Measurements from ENCODE around the gene CUL4B.
A peak's percentile ranks its signal among the peaks of the same experiment; 100 is the strongest.
"Not testable (repeated sequence)": the region's sequence is repeated elsewhere in the genome, so short reads cannot be mapped to it uniquely, and the experiment has no call there.

The CUL4B gene

DNA sequence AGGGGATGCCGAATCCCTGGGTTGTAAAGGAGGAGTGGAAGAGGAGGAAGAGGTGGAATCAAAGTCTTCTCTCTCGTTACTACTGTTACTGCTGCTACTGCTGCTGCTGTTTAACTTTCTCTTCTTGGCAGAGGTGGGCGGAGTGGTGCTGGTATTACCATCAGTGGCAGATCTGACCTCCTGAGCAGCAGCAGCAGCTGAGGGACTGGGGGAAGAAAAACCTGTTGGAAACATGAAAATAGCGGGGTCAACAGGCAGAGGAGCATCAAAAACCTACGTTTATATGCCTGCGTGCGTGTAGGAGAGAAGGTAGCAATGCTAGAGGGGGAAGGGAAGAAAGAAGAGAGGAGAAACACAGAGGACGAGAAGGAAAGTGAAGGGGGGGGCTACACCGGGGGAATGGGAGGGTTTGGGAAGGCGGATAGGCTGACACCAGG lies 339 bp downstream of the CUL4B start:
- peak overlapping the region; percentile 99 for H3K27ac Mint-ChIP-seq
- H3K4me1 Mint-ChIP-seq (ENCODE audit: low read depth): peaks cover 14% of the 10 kb centered on the region
- H3K4me3 Mint-ChIP-seq: peak overlapping the region; percentile 100
- H3K27me3 Mint-ChIP-seq (ENCODE audit: low read depth): no peaks in the 10 kb centered on the region
- H3K9me3 Mint-ChIP-seq: no peaks in the 10 kb centered on the region
- H3K36me3 Mint-ChIP-seq (ENCODE audit: low read depth): peaks cover 9% of the 10 kb centered on the region

DNA sequence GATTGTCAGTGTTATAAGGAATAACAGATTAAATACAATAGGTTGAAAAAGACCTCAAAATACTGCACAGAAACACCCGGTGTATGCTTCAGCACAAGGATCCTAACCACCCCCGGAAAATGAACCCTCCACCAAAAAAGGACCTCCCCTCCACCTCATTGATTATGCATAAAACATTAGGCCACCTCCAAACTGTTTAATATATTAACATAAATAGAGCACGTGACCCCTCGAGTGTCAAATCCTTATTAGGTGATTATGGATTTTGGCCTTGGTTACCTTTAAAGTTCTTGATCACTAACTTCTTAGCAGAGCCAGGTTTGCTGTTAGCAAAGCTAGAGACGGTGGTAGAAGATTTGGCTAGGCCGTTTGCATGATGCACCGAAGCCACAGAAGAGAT lies 958 bp downstream of the CUL4B start:
- Mint-ChIP-seq H3K4me3 (peak overlapping the region; percentile 100), H3K27me3 (ENCODE audit: low read depth) (no peaks in the 10 kb centered on the region), H3K9me3 (no peaks in the 10 kb centered on the region), H3K27ac (peak overlapping the region; percentile 99), H3K36me3 (ENCODE audit: low read depth) (peaks cover 9% of the 10 kb centered on the region), H3K4me1 (ENCODE audit: low read depth) (peaks cover 15% of the 10 kb centered on the region)

DNA sequence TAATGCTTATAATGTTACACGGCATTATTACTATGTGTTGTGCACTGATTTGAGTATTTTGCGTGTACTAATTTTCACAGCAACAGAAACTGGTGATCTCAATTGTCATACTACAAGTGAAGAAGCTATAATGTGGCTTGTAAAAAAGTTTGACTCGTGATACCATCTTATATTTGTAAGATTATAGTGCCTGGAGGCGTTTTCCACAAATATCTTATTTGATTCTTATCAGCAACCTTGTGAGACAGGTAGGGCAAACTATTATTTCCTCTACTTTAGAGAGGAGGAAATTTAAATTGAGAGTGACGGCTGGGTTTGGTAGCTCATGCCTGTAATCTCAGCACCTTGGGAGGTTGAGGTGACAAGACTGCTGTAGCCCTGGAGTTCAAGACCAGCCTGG lies 4.5 kb downstream of the CUL4B start:
- H3K27ac Mint-ChIP-seq: no peak overlapping the region
- H3K4me3 Mint-ChIP-seq: no peak overlapping the region
- peaks cover 12% of the 10 kb centered on the region for H3K4me1 Mint-ChIP-seq (ENCODE audit: low read depth)
- no peaks in the 10 kb centered on the region for H3K9me3 Mint-ChIP-seq
- no peaks in the 10 kb centered on the region for H3K27me3 Mint-ChIP-seq (ENCODE audit: low read depth)
- H3K36me3 Mint-ChIP-seq (ENCODE audit: low read depth): peaks cover 8% of the 10 kb centered on the region

DNA sequence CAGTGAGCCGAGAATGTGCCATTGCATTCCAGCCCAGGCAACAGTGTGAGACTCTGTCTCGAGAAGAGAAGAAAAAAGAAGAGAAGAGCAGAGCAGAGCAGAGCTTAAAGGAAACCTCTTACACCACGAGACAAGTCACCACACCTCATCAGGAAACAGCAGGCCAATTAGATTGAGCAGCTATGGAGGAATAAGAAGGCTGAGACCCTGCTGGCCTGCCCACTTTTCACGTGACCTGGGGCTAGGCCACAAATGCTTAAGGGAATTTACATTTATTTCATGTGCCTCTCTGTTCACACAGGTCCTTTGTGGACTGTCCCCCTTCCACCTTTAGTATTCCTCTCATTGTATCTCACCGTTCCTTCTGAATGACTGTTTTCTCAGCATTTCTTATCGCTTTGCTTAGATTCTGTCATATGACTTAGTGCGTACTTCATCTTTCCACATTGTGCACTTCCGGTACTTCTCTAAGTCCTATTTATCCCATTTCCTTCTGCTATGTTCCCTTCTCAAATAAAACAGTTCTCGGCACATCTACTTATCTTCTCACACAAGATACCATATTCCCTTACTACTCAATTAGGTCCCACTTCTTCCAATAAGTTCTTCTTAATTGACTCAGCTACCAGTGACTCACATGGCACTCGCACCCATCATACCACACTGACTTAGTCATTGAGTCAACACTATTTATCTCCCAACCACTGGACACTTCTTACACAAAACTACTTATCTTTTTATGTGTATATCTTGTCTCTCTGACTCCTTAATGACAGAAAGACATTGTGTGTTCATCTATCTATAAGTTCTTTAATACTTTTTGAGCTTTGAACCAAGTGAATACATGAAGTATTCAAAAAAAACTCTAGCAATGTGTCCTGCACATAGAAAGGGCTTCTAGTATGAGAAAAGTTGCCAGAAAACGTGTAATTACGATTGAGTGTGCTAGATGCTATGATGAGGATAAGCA lies 11.0 kb downstream of the CUL4B start:
- Mint-ChIP-seq H3K27ac (peak overlapping the region; percentile 14), H3K36me3 (ENCODE audit: low read depth) (peaks cover 19% of the 10 kb centered on the region), H3K27me3 (ENCODE audit: low read depth) (no peaks in the 10 kb centered on the region)

DNA sequence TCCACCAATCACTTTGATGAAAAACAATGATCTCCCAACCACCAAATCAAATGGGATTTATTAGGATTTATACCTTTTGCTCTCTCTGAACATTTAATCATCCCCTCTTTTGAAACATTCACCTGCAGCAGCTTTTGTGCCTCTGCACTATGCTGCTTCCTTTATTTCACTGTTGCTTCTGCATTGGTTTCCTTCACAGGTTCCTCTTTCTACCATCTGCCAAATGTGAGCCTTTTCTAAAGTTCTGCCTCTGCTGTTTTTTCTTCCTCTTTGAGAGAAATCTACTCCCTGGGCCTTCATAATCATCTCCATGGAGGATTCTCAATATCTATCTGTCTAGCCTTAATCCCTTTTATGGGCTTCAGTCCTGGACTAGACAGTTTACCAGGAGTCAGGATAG lies 24.7 kb downstream of the CUL4B start:
- Mint-ChIP-seq H3K27me3 (ENCODE audit: low read depth) (no peaks in the 10 kb centered on the region), H3K36me3 (ENCODE audit: low read depth) (peaks cover 27% of the 10 kb centered on the region), H3K9me3 (no peaks in the 10 kb centered on the region), H3K4me1 (ENCODE audit: low read depth) (no peaks in the 10 kb centered on the region), H3K27ac (no peak overlapping the region), H3K4me3 (no peak overlapping the region)

More for the DNA sequence above, 11.0 kb downstream of the CUL4B start:
- Mint-ChIP-seq H3K9me3 (no peaks in the 10 kb centered on the region), H3K4me1 (ENCODE audit: low read depth) (peaks cover 14% of the 10 kb centered on the region), H3K4me3 (no peak overlapping the region)

DNA sequence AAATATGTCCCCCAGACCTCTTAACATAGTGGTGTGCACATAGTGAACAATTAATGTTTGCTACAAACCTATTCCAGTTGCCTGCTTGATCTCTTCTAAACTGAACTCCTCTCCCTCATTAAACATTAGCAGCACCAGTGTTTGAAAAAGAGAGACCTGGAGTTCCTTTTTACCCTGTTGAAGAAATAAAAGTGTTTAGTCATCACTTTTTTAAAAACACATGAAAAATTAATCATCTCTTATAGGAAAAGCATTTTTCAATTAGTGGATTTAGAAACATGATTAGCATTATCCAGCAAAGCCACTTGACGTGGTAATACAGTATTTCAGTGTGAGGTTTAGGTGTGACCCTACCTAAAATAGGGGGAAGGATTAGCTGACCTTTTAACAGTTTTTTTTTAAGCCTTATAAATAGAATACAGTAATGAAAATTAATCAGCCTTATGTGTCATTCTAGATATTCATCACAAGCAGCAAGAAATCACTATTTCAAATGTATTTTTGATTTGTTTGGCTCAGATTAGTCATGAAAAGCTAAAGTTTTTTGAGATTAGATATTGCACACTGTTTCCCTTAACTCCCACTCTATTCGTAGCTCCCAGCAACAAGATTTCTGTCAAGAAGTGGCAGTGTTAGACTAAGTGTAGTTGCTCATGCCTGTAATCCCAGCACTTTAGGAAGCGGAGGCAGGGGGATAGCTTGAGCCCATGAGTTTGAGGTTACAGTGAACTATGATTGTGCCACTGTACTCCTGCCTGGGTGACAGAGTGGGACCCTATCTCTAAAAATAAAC lies 26.2 kb downstream of the CUL4B start:
- Mint-ChIP-seq H3K27ac (no peak overlapping the region), H3K27me3 (ENCODE audit: low read depth) (no peaks in the 10 kb centered on the region), H3K36me3 (ENCODE audit: low read depth) (peaks cover 27% of the 10 kb centered on the region)

DNA sequence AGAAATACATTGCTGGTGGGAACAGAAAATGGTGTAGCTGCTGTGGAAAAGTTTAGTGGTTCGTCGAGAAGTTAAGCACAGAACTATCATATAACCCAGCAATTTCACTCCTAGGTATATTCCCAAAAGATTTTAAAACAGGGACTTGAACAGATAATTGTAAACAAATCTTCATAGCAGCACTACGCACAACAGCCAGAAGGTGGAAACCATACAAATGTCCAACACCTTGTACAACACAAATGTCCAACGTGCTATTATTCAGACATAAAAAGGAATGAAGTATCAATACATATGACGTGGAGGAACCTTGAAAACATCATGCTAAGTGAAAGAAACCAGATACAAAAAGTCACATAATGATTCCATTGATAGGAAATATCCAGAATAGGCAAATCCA lies 37.9 kb downstream of the CUL4B start:
- Mint-ChIP-seq H3K4me3 (no peak overlapping the region), H3K27me3 (ENCODE audit: low read depth) (no peaks in the 10 kb centered on the region), H3K4me1 (ENCODE audit: low read depth) (no peaks in the 10 kb centered on the region)

More for the DNA sequence above, 26.2 kb downstream of the CUL4B start:
- Mint-ChIP-seq H3K9me3 (no peaks in the 10 kb centered on the region), H3K4me3 (no peak overlapping the region), H3K4me1 (ENCODE audit: low read depth) (no peaks in the 10 kb centered on the region)

GRCh38 chrX:120517936-120518335 lies 42.8 kb downstream of the CUL4B start:
- no peaks in the 10 kb centered on the region for H3K9me3 Mint-ChIP-seq
- no peak overlapping the region for H3K27ac Mint-ChIP-seq
- H3K36me3 Mint-ChIP-seq (ENCODE audit: low read depth): peaks cover 3% of the 10 kb centered on the region
- no peaks in the 10 kb centered on the region for H3K27me3 Mint-ChIP-seq (ENCODE audit: low read depth)
- no peak overlapping the region for H3K4me3 Mint-ChIP-seq
- H3K4me1 Mint-ChIP-seq (ENCODE audit: low read depth): no peaks in the 10 kb centered on the region

More for the DNA sequence above, 37.9 kb downstream of the CUL4B start:
- Mint-ChIP-seq H3K27ac (no peak overlapping the region), H3K36me3 (ENCODE audit: low read depth) (peaks cover 17% of the 10 kb centered on the region), H3K9me3 (no peaks in the 10 kb centered on the region)

GRCh38 chrX:120514236-120514635 lies 46.5 kb downstream of the CUL4B start:
- Mint-ChIP-seq H3K27me3 (ENCODE audit: low read depth) (no peaks in the 10 kb centered on the region), H3K4me3 (no peak overlapping the region), H3K27ac (no peak overlapping the region), H3K4me1 (ENCODE audit: low read depth) (no peaks in the 10 kb centered on the region), H3K36me3 (ENCODE audit: low read depth) (peaks cover 2% of the 10 kb centered on the region), H3K9me3 (no peaks in the 10 kb centered on the region)

GRCh38 chrX:120512627-120513026 lies 48.1 kb downstream of the CUL4B start:
- no peak overlapping the region for H3K27ac Mint-ChIP-seq

GRCh38 chrX:120512222-120512621 lies 48.5 kb downstream of the CUL4B start:
- Mint-ChIP-seq H3K27ac (no peak overlapping the region), H3K9me3 (no peaks in the 10 kb centered on the region), H3K36me3 (ENCODE audit: low read depth) (peaks cover 2% of the 10 kb centered on the region), H3K4me1 (ENCODE audit: low read depth) (no peaks in the 10 kb centered on the region), H3K4me3 (no peak overlapping the region), H3K27me3 (ENCODE audit: low read depth) (no peaks in the 10 kb centered on the region)

More at GRCh38 chrX:120512627-120513026, 48.1 kb downstream of the CUL4B start:
- H3K4me3 Mint-ChIP-seq: no peak overlapping the region
- H3K4me1 Mint-ChIP-seq (ENCODE audit: low read depth): no peaks in the 10 kb centered on the region
- peaks cover 2% of the 10 kb centered on the region for H3K36me3 Mint-ChIP-seq (ENCODE audit: low read depth)
- no peaks in the 10 kb centered on the region for H3K27me3 Mint-ChIP-seq (ENCODE audit: low read depth)
- no peaks in the 10 kb centered on the region for H3K9me3 Mint-ChIP-seq

GRCh38 chrX:120504569-120504968 lies 56.2 kb downstream of the CUL4B start:
- Mint-ChIP-seq H3K4me3 (no peak overlapping the region), H3K27me3 (ENCODE audit: low read depth) (peaks cover 3% of the 10 kb centered on the region), H3K36me3 (ENCODE audit: low read depth) (no peaks in the 10 kb centered on the region), H3K27ac (no peak overlapping the region), H3K9me3 (no peaks in the 10 kb centered on the region), H3K4me1 (ENCODE audit: low read depth) (no peaks in the 10 kb centered on the region)

DNA sequence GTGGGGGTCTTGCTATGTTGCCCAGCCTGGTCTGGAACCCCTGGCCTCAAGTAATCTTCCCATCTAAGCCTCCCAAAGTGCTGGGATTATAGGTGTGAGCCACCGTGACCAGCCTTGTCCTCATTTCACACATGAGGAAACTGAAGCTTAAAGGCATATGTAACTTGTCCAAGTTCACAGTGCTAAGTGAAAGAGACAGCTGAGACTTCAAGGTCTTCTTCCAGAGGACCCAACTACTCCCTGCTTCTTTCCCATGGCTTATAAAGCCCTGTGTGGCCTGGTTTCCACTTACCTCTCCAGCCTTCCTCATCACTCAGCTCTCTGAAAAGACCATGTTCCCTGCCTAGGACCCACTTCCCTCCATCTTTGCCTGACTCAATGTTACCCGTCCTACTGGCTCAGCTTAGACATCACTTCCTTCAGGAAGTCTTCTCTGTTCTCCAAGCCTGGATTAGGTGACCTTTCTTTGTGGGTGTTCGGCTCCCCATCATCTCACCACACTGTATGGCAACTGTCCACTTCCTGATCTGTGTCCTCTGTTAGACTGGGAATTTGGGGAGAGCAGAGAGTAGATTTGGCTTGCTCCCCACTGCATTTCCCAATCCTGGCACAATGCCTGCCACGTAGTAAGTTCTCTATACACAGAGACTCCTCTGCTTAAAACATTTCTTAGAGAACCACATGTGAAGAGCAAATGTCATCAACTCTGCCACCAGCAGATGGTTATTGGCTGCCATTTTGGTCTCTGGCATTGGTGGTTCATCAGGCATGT lies 61.3 kb downstream of the CUL4B start:
- no peaks in the 10 kb centered on the region for H3K9me3 Mint-ChIP-seq
- peaks cover 3% of the 10 kb centered on the region for H3K27me3 Mint-ChIP-seq (ENCODE audit: low read depth)
- H3K4me1 Mint-ChIP-seq (ENCODE audit: low read depth): peaks cover 6% of the 10 kb centered on the region
- H3K27ac Mint-ChIP-seq: no peak overlapping the region
- H3K36me3 Mint-ChIP-seq (ENCODE audit: low read depth): no peaks in the 10 kb centered on the region
- H3K4me3 Mint-ChIP-seq: no peak overlapping the region

- not testable (repeated sequence) for H3K36me3 Mint-ChIP-seq (ENCODE audit: low read depth)
- peaks cover 15% of the 10 kb centered on the region for H3K4me1 Mint-ChIP-seq (ENCODE audit: low read depth)
Measured at GRCh38 chrX:120490119-120490518, 70.6 kb downstream of the CUL4B start.

More at GRCh38 chrX:120490119-120490518, 70.6 kb downstream of the CUL4B start:
- H3K27ac Mint-ChIP-seq; H3K4me3 Mint-ChIP-seq; H3K9me3 Mint-ChIP-seq; H3K27me3 Mint-ChIP-seq (ENCODE audit: low read depth): not testable (repeated sequence)
